Measurements from ENCODE around the gene IGFL2. TPM values are rescaled to one million over a fixed set of nuclear protein-coding genes. Genes with fewer than 3 reads are reported as not detected.
"Not testable (repeated sequence)": the region's sequence is repeated elsewhere in the genome, so short reads cannot be mapped to it uniquely, and the experiment has no call there.

Gene IGFL2
- total RNA-seq, 1 donor: not detected

DNA sequence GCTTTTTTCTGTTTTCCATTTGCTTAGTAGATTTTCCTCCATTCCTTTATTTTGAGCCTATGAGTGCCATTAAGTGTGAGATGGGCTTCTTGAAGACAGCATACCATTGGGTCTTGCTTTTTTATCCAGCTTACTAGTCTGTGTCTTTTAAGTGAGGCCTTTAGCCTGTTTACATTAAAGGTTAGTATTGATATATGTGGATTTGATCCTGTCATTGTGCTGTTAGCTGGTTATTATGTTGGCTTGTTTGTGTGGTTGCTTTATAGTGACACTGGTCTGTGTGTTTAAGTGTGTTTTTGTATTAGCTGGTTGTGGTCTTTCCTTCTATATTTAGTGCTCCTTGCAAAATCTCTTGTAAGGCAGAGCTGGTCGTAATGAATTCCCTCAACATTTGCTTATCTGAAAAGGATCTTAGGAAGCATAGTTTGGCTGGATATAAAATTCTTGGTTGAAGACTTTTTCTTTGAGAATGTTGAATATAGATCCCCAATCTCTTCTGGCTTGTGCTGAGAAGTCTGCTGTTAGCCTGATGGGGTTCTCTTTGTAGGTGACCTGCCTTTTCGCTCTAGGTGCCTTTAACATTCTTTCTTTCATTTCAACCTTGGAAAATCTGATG lies 13.7 kb downstream of the IGFL2 start:
- H3K27me3 ChIP-seq (ENCODE audit: insufficient read depth, low read length); H3K9me3 ChIP-seq (ENCODE audit: low read depth, low read length); H3K4me3 ChIP-seq (ENCODE audit: low read length); H3K4me1 ChIP-seq (ENCODE audit: insufficient read depth, low read length): not testable (repeated sequence)

DNA sequence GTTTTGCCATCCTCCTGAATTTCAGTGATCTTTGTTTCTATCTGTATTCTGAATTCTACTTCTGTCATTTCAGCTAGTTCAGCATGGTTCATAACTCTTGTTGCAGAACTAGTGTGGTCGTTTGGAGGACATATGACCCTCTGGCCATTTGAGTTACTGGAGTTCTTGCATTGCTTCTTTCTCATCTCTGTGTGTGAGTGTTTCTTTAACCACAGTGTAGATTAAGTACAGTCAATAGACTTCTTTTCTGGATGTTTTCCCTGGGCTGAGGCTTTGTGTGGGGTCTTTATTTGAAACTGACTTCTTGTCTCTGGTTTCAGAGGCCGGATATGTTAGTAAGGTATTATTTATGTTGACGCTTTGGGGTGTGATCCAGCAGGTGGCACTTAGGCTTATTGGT lies 14.7 kb downstream of the IGFL2 start:
- H3K4me3 ChIP-seq (ENCODE audit: low read length): no peak overlapping the region

DNA sequence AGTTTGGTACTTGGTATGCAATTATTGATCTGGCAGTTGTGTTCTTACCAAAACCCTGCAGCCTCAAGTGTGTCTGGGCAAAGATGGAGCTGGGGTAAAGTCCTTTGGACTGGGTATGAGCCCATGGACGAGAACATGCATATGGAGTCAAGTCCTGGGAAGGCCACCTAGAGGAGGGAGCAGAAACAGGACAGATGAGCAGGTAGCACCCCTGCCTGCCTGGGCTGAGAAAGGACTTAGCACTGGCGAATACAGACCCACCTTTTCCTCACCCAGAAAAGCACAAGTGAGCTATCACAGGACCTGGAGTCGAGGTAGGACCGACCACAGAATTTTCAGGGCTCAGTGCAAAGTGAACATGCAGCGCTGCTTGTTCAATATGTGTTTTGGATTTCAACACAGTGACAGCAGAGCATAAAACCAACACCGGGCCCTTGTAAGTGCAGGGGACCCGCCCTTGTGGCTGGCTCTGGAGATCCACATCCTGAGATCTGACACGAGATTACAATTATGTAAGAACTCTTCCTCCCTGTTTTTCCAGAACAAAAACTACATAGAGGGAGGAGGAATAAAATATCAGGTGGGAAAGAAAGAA lies 25.9 kb downstream of the IGFL2 start:
- H3K4me1 ChIP-seq (ENCODE audit: insufficient read depth, low read length): no peaks in the 10 kb centered on the region
- peaks cover 17% of the 10 kb centered on the region for H3K27me3 ChIP-seq (ENCODE audit: insufficient read depth, low read length)
- H3K9me3 ChIP-seq (ENCODE audit: low read depth, low read length): no peaks in the 10 kb centered on the region
- no peak overlapping the region for H3K4me3 ChIP-seq (ENCODE audit: low read length)

More for the DNA sequence above, 14.7 kb downstream of the IGFL2 start:
- H3K9me3 ChIP-seq (ENCODE audit: low read depth, low read length): peaks cover 5% of the 10 kb centered on the region
- peaks cover under 1% of the 10 kb centered on the region for H3K27me3 ChIP-seq (ENCODE audit: insufficient read depth, low read length)
- H3K4me1 ChIP-seq (ENCODE audit: insufficient read depth, low read length): no peaks in the 10 kb centered on the region

DNA sequence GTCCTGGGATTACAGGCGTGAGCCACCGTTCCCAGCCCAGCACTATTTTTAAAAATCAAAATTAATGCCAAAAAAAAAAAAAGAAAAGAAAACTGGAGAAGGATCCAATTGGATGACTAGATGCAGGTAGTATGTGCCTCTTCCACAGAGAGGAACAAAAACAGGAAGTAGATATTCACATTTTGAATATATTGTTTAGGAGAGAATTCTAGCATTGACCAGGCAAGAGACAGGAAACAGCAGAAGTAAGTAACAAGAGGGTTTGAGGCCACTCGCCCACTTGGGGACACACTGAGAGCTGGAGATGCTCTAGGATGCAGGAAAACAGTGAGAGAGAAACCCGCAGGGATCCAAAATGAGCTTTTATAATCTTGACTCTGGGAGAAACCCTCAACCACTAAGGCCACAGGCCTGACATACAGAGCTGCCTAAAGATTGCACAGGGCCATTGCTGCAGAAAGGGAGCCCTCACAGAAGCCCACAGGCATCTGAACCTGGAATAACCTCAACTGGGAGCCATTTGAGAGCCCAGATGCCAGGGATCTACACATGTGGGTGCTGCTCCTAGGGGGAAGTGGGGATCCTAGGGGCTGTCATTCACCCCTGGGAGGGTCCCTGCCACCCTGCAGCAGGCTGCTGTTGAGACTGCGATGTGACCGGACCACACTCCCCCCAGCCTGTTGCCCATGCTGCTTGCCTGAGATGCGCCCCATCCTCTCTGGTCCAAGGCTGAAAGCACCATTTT lies 28.2 kb downstream of the IGFL2 start:
- H3K4me3 ChIP-seq (ENCODE audit: low read length): no peak overlapping the region
- H3K4me1 ChIP-seq (ENCODE audit: insufficient read depth, low read length): peaks cover under 1% of the 10 kb centered on the region
- H3K9me3 ChIP-seq (ENCODE audit: low read depth, low read length): no peaks in the 10 kb centered on the region
- peaks cover 15% of the 10 kb centered on the region for H3K27me3 ChIP-seq (ENCODE audit: insufficient read depth, low read length)

DNA sequence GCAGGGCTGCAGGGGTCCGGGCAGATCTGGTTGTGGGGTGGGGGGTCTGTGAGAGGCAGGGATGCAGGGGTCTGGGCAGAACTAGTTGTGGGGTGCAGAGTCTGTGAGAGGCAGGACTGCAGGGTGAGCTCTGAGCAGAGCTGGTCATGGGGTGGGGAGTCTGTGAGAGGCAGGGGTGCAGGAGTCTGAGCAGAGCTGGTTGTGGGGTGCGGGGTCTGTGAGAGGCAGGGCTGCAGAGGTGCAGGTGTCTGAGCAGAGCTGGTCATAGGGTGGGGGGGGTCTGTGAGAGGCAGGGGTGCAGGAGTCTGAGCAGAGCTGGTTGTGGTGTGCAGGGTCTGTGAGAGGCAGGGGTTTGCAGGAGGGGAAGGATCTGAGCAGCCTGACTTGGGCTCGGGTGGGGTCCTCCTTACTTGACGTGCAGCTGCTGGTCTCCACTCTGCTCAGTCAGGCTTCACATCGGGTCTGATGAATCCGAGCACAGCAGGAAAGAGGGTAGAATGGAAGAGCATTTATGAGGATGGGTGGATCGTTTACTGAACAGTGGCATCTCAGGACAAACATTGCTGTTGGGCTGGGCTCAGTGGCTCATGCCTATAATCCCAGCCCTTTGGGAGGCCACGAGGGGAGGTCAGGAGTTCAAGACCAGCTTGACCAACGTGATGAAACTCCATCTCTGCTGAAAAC lies 31.2 kb downstream of the IGFL2 start:
- peaks cover 4% of the 10 kb centered on the region for H3K27me3 ChIP-seq (ENCODE audit: insufficient read depth, low read length)
- H3K4me3 ChIP-seq (ENCODE audit: low read length): no peak overlapping the region
- peaks cover 5% of the 10 kb centered on the region for H3K4me1 ChIP-seq (ENCODE audit: insufficient read depth, low read length)
- no peaks in the 10 kb centered on the region for H3K9me3 ChIP-seq (ENCODE audit: low read depth, low read length)

DNA sequence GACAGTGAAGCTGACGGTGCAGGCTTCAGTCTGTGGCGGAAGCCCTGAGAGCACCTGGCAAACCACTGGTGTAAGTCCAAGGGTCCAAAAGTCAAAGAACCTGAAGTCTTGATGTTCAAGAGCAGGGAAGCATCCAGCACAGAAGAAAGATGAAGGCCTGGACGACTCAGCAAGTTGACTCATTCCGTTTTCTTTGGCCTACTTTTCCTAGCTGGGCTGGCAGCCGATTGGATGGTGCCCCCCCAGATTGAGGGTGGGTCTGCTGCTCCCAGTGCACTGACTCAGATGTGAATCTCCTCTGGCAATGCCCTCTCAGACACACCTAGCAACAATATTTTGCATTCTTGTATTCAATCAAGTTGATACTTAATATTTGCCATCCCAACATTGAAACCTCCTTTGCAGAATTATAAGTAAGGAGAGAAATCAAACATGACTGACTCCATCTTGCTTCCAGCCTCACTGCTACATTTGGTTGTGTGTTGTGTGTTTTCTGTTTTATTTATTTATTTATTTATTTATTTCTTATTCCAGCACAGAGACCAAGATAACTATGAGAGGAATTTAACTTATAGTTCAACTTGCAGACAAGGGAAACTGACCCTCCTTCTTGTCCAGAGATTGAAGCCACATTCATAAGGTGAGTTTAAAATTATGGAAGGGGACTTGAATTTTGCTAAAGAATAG lies 32.8 kb downstream of the IGFL2 start:
- H3K4me1 ChIP-seq (ENCODE audit: insufficient read depth, low read length): peaks cover 11% of the 10 kb centered on the region
- no peak overlapping the region for H3K4me3 ChIP-seq (ENCODE audit: low read length)
- H3K9me3 ChIP-seq (ENCODE audit: low read depth, low read length): no peaks in the 10 kb centered on the region
- H3K27me3 ChIP-seq (ENCODE audit: insufficient read depth, low read length): no peaks in the 10 kb centered on the region

DNA sequence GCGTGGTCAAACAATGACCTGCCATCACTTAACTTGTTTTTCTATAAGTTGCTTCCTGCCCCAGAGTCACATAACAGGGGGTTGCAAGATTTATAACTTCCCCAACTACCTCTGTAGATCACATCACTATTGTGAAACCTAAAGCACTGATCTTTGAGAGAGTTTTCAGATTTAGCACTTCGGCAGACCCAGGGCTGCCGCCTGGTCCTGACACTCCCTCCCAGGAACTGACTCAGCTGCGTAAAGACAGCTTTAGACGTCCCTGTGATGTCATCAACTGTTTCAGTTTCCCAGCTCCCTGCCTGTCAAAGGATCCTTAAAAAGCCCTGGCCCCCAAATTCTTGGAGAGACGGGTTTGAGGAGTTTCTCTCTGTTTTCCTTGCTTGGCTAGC lies 33.3 kb downstream of the IGFL2 start:
- no peaks in the 10 kb centered on the region for H3K9me3 ChIP-seq (ENCODE audit: low read depth, low read length)
- no peak overlapping the region for H3K4me3 ChIP-seq (ENCODE audit: low read length)
- H3K27me3 ChIP-seq (ENCODE audit: insufficient read depth, low read length): no peaks in the 10 kb centered on the region
- H3K4me1 ChIP-seq (ENCODE audit: insufficient read depth, low read length): peaks cover 11% of the 10 kb centered on the region

DNA sequence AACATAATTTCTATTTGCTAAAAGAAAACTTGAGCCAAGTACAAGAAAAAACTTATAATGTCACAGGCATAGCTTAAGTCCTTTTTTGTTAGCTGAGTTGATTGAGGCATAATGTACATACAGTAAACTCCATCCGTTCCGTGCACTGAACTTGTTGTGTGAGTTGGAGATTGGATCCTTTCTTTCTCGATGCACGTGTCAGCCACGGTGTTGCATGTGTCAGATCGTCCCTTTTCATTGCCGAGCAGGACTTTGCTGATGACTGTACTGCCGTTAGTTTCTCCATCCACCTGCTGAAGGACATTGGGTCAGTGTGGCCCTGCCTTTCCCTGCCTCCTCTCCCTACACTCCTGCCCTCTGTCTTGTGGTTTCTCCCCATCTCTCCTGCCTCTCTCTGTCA lies 34.4 kb downstream of the IGFL2 start:
- no peaks in the 10 kb centered on the region for H3K9me3 ChIP-seq (ENCODE audit: low read depth, low read length)
- no peaks in the 10 kb centered on the region for H3K27me3 ChIP-seq (ENCODE audit: insufficient read depth, low read length)
- no peak overlapping the region for H3K4me3 ChIP-seq (ENCODE audit: low read length)
- H3K4me1 ChIP-seq (ENCODE audit: insufficient read depth, low read length): peaks cover 11% of the 10 kb centered on the region

DNA sequence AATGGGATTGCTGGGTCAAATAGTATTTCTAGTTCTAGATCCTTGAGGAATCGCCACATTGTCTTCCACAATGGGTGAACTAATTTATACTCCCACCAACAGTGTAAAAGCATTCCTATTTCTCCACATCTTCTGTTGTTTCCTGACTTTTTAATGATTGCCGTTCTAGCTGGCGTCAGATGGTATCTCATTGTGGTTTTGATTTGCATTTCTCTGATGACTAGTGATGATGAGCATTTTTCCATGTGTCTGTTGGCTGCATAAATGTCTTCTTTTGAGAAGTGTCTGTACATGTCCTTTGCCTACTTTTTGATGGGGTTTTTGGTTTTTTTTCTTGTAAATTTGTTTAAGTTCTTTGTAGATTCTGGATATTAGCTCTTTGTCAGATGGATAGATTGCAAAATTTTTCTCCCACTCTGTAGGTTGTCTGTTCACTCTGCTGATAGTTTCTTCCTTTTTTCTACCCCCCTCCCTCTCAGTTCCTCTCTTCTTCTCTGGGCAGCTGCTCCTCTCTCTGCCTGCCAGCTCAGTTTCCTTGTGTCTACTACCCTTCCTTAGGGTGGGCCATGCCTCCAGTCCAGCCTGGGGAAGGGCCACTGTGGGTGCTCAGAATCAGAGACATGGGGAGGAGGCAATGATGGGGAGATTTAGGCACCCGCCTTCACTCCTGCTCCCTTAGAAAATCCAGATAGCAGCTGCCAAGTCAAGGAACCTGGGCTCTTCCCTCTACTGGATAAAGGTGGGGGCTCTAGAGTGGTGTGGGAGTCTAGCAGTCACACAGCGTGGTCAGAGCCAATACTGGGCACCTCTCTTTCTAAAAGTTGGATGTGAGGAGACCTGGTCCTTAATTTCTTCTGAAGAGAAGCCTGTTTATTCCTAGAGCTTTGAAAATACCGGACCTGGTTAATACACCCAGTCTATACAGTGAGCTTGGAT lies 37.0 kb downstream of the IGFL2 start:
- not testable (repeated sequence) for H3K9me3 ChIP-seq (ENCODE audit: low read depth, low read length); H3K4me3 ChIP-seq (ENCODE audit: low read length); H3K27me3 ChIP-seq (ENCODE audit: insufficient read depth, low read length)
- H3K4me1 ChIP-seq (ENCODE audit: insufficient read depth, low read length): peaks cover 11% of the 10 kb centered on the region

DNA sequence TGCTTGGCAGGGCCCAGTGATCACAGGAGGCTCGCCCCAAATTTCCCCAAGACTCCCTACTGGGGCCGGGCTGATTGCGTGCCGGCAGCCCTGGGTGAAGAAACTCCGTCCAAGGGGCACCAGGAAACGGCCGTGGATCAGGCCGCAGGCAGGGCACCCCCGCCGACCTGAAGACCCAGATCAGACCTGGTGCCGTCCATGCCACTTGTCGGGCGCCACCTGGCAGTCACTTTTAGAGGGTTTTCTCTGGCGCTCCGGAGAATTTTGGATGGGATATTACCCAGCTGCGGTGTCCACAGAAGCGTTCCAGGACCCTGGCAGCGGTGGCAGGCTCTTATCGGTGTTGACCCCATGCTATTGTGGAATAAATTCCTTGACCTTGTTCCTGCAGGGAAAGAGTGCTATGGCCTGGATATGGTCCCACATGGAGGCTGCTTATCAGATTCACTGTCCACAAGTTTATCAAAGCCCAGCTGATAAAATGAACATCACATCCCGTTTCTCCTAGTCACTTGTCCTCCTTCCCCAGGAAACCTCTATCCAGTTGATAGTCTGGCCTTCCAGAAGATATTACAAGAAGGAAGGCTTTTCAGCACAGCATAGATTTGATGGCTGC lies 38.2 kb downstream of the IGFL2 start:
- Histone ChIP-seq H3K4me3 (ENCODE audit: low read length) (no peak overlapping the region), H3K9me3 (ENCODE audit: low read depth, low read length) (no peaks in the 10 kb centered on the region), H3K4me1 (ENCODE audit: insufficient read depth, low read length) (peaks cover 11% of the 10 kb centered on the region), H3K27me3 (ENCODE audit: insufficient read depth, low read length) (peaks cover 13% of the 10 kb centered on the region)

DNA sequence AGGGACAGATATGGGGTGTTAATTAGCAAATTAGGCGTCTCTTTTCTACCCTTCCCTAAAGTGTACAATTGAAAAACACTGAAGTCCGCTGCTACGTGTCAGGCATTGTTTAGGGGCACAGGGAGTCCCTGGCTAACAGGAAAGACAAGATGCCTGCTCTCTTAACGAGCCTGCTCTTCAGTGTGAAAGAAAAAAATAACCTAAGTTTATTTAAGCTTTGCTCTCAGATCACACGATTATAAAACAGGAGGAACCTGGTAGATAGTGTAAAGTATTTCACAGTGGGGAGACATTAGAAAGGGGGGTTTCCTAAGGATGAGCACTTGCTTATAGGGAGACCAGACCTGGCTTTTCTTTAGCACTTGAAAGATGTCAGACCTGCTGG lies 38.7 kb downstream of the IGFL2 start:
- H3K4me3 ChIP-seq (ENCODE audit: low read length): no peak overlapping the region
- peaks cover 6% of the 10 kb centered on the region for H3K4me1 ChIP-seq (ENCODE audit: insufficient read depth, low read length)
- H3K27me3 ChIP-seq (ENCODE audit: insufficient read depth, low read length): peaks cover 13% of the 10 kb centered on the region
- H3K9me3 ChIP-seq (ENCODE audit: low read depth, low read length): no peaks in the 10 kb centered on the region

DNA sequence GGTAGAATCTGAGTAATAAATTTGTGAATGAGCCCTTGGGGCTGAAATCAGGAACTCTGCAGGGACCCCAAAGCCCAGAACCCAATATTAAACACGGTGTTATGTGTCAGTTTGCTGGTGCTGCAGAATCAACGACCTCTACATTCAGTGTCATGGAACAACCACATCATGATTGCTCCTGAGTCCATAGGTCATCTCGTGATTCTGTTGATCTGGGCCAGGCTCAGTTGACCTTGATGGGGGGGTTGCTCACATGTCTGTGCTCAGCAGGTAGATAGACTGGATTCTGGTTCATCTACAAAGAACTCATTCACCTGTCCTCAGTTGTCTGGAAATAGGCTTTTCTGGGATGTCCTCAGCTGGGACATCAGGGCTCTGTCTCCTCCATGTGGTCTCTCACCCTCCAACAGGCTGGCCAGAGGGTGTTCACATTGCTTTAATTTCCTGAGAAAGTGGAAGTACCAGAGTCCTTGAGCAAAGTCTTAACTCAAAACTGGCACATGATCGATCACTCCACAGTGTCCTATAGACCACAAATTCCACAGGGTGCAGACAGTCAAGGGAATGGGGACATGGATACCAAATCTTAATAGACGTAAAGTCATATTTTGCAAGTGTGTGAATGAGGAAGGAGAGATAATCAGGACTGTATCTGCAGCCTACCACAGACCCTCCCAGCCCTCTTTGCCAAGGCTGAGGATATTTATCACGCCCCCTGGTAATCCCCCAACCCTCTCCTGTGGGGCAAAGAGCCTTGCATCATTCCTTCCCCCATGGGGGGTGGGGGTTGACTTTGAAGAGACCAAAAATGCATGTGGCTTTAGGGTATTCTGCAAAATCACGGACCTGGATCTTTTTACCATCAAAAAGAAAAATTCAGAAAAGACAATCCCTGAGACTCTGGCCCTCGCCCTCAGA lies 42.2 kb downstream of the IGFL2 start:
- no peaks in the 10 kb centered on the region for H3K9me3 ChIP-seq (ENCODE audit: low read depth, low read length)
- peaks cover 29% of the 10 kb centered on the region for H3K4me1 ChIP-seq (ENCODE audit: insufficient read depth, low read length)
- peaks cover 13% of the 10 kb centered on the region for H3K27me3 ChIP-seq (ENCODE audit: insufficient read depth, low read length)
- H3K4me3 ChIP-seq (ENCODE audit: low read length): no peak overlapping the region

DNA sequence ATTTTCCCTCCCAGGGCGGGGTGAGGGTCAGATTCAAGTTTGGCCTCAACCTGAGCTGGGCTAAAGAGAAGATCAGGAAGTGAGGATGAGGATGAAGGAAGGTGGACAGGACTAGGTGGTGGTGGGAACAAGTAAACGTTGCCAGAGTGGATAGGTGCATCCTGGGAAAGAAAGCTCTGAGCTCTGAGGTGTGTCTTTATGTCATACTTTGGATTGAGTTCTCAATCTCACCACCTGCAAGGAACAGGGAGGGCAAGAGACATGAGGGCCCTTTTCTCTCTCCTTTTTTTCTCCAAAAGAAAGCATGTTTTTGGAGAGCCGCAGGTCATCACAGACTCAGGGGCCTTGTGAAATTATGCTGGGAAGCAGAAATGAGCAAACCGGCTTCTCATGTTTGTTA lies 43.3 kb downstream of the IGFL2 start:
- no peaks in the 10 kb centered on the region for H3K9me3 ChIP-seq (ENCODE audit: low read depth, low read length)
- H3K4me3 ChIP-seq (ENCODE audit: low read length): no peak overlapping the region
- peaks cover 26% of the 10 kb centered on the region for H3K4me1 ChIP-seq (ENCODE audit: insufficient read depth, low read length)
- peaks cover 13% of the 10 kb centered on the region for H3K27me3 ChIP-seq (ENCODE audit: insufficient read depth, low read length)
